GM19239 (cell line): Measurements from ENCODE around the gene SPTB.

Source experiments
- DNase-seq: peaks from one replicate; pipeline ENCODE4 v3.0.0; 2011; ENCODE audit warnings: low spot score; ENCODE audit not compliant: insufficient read length
- FAIRE-seq: peaks from 2 replicates; lab custom pipeline; 2011; peaks lifted over from hg19 to GRCh38; lab: Jason Lieb, UNC

Gene SPTB

DNA sequence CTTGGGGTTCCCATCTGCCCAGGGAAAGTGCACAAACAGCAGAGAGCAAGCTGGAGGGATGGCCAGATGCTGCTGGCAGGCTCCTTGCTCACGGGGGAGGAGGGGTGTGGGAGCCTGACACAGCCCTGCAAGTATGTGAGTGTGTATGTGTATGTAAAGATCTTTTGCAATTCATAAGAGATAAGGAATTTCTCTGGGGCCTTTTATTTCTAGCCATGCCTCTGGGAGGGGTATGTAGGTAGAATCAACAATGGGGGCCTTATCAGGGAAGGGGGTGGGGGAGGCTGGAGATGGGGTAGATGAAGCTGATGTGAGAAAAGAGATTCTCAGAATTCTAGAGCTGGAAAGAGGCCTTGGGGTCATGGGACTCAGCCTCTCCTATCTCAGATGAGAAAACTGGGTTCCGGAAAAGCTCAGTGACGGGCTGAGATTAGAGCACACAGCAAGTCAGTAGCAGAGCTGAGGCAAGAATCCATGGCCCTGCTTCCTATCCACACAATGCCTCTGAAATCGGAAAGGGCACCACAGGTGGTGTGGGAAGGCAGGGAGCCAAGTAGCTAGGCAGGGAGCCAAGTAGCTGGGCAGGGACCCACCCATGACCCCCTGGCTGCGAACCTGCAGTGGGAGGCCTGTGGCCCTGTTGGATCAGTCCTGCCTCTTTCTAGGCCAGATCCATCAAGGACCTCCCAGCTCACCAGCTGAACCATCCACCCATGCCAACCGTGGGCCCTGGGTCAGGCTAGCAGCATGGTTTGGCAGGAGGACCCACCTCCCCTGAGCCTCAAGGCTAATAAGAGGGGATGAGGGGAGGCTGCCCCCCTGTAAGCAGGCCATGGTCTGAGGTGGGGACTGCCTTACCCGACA is 120.8 kb downstream of the SPTB start:
- no peak for DNase-seq
- no peak for FAIRE-seq

DNA sequence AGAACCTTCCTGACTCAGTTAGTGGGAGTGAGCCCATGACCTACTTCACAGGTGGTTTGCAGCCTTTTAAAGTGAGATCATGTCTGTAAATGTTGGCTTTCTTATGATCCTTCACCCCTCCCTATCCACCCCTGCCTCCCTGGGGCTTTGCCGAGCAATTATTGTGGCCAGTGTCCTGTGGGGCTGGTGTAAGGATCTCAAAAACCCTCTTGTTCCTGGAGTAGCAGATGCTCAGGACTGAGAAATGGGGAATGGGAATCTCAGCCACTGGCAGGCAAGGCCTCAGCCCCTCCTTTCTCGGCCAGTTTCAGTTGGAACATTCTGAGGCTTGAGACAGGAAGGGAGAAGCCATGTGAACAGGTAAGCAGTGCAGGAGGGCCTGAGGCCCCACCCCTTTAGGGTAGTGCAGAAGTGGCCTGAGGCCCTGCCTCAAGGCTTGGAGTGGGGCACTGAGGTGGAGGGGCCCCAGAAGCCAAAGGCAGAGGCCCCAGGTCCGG is 121.6 kb downstream of the SPTB start:
- FAIRE-seq, result no peak
- DNase-seq, result no peak

DNA sequence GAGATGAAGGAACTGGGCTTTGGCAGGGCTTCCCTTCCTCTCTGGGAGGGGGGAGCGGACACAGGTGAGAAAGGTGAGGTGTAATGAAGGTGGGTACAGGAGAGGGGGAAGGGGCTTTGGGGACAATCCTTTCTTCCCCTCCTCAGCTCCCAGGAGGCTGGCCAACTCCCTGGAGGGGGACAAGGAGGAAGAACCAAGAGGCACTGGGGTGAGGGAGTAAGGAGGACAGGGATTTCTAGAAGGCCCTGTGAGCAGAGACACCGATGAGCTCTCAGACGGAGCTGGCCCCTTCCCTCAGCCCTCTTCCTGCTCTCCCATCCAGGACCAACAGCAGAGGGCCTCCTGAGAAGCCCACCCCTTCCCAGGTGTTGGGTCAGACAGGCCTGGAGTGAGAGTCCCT is 122.1 kb downstream of the SPTB start:
- FAIRE-seq (no peak), DNase-seq (no peak)

DNA sequence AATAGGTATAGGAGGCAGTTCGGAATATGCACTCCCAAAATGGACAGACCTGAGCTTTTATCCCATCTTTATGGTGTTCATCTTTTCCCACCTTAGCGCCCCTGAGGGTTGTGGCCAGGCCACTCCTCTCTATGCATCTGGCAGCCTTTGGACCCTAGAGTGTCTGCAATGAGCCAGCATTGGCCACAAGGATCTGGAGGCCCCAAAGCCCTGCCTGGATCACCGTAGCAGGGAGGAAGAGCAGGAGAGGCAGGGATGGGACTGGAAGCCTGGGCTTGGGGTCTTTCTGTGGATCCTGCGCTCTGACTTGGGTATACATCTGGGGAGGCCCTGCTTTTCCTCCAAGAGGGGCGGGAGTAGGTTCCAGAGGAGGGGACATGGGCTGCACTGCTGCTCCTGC is 123.0 kb downstream of the SPTB start:
- no peak for FAIRE-seq

DNA sequence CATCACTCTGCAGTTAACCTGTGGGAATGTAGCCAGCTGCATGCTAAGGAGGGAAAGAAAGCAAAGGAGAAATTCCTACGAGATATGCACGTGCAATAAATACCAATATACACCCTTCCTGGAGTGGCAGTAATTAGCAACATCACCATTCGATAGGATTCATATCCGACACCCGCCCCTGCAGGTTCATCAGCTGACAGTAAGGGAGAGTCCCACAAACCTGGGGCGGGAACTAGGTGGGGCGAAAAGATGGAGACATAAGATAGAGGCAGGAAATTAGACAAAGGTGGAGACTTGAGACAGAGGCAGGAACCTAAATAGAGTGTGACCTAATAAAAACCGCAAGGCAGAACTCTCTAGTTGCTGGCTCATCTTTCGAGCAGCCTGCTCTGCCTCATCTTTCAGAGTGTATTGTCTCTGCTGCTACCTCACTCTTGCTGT is 123.9 kb downstream of the SPTB start:
- FAIRE-seq (no peak), DNase-seq (no peak)

More for the DNA sequence above, 123.0 kb downstream of the SPTB start:
- no peak for DNase-seq

DNA sequence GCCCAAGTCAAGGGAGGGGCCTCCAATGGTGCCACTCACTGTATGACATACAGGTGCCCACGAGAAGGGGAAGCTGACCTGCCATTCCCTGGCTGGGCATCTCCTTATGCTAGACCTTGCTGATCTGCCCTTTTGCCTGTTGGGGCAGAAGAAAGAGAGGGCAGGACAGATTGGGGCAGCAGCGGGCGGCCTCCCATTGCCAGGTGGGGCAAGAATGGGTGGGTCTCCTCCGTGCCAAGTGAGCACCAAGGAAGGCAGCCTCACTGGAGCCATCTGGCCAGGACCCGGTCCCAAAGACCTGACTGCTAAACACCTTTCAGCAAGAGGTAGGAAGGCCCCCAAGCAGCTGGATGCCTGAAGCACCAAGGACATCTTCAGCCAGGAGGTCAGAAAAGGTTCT is 125.0 kb downstream of the SPTB start:
- DNase-seq (no peak), FAIRE-seq (no peak)

DNA sequence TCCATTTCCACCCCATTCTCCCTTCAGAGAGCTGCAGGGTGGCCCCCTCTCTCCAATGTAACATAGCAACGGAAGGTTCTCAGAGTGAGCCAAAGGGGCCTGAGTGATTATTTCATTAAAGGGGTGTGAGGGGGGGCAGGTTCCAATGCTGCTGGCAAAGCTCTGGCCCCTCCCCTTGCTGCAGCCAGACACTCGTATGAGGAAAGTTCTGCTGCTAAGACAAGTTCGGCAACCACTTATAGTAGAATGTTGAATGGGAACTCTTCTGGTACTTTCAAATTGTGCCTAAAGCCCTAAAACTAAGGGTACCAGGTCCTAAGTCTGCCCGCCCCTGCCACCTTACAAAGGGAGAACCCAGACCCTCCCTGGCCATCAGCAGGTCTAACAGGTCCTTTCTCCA is 125.7 kb downstream of the SPTB start:
- DNase-seq (no peak), FAIRE-seq (no peak)

DNA sequence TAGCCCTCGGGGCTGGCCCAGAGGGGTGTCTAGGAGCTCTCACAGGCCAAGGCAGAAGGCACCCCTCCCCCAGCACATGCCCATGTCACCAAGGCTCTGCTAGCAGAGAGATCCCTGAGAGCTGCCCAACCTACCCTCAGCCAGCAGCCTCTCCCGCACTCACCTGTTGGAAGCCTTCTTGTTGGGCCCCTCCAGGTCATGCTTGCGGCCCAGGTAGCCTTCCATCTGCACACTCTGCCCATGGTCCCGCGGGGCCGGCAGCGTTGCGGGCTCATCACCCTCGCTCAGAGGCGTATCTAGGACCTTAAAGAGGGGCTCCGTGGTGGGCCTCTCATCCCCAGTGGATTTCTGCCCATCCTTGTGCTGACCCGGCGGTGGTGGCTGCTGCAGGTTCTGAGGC is 126.3 kb downstream of the SPTB start:
- DNase-seq, result no peak
- FAIRE-seq, result no peak

DNA sequence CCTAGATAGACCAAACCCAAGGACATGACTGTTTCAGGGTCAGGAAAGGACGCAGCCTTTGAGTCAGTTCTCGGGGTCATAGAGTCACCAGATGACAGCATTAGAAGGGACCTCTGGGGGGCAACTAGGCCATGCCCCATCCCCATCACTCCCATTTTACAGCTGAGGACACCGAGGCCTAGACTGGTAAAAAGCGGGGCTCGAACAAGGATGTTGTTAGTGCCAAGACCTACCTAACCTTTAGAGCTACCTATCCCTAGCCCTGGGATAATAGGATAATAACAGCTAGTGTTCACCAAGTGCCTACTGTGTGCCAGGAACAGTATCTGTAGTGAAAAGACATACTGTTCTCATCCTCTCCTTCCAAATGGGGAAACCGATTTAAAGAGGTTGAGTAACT is 126.8 kb downstream of the SPTB start:
- FAIRE-seq, result no peak
- no peak for DNase-seq

DNA sequence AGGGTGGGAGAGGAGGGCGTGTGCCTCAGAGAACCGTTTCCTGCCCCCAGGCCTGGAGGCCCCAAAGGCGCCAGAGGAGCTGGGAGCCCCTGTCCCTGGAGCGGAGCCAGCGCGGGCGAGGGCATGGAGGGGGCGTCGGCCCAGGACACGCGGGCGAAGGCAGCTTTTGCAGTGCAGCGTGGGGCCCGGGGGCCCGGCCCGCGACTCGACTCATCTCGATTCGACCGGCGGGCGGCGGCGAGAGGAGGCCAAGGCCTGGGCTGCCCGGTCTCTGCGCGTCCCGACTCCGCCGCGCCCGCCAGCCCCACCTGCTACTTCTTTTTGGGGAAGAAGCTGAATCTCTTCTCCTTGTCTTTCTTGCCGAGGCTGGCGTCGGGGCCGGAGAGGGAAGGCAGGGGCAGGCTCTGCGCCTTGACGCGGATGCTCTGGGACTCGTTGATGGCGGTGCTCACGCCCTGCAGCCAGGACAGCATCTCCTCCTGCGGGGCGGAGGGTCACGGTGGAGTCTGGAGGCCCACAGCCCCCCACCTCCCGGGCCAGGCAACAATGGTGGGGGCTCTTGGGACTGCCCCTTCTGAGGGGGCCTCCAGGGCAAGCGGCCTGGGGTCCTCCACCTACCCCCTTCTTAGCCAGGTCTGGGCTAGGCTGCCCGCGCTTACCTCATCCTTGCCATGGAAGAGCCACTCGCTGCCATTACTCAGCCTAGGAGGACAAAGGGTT is 130.6 kb downstream of the SPTB start:
- no peak for DNase-seq
- no peak for FAIRE-seq

DNA sequence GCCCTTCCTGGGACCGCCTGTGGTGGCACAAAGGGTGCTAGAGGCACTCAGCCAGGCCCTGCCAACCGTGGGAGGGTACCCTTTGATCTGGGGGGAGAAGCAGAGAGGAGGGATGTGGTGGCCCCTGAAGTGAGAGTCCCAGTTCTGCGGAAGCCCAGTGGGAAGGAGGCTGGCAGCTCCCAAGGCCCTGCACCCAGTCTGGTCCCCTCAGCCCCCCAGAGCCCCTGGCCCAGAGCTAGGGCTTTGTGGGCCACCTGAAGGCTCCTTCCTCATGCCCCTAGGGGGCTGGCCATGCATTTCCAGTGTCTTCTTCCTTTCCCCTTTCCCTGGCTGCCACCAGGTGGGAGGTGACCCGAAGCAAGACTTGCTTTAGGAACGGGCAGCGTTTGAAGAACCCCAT is 131.2 kb downstream of the SPTB start:
- no peak for FAIRE-seq
- no peak for DNase-seq

DNA sequence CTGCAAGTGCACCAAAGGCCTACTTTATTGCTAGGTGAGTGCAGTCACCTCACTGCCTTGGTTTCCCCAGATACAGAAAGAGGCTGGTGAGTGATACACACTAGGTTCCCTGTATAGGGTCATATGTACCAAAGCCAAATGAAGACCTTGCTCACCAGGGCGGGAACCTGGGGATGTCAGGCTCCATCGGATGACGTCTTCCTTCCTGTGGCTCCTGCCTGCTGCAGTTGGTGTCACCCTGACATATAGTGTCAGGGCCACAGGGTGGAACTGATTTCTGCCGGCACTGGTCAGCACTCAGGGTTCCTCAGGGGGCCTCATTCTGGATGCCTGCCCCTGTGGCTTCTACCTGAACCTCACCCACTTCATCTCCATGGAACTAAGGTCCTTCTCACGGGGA is 132.4 kb downstream of the SPTB start:
- no peak for FAIRE-seq
- DNase-seq, result no peak

DNA sequence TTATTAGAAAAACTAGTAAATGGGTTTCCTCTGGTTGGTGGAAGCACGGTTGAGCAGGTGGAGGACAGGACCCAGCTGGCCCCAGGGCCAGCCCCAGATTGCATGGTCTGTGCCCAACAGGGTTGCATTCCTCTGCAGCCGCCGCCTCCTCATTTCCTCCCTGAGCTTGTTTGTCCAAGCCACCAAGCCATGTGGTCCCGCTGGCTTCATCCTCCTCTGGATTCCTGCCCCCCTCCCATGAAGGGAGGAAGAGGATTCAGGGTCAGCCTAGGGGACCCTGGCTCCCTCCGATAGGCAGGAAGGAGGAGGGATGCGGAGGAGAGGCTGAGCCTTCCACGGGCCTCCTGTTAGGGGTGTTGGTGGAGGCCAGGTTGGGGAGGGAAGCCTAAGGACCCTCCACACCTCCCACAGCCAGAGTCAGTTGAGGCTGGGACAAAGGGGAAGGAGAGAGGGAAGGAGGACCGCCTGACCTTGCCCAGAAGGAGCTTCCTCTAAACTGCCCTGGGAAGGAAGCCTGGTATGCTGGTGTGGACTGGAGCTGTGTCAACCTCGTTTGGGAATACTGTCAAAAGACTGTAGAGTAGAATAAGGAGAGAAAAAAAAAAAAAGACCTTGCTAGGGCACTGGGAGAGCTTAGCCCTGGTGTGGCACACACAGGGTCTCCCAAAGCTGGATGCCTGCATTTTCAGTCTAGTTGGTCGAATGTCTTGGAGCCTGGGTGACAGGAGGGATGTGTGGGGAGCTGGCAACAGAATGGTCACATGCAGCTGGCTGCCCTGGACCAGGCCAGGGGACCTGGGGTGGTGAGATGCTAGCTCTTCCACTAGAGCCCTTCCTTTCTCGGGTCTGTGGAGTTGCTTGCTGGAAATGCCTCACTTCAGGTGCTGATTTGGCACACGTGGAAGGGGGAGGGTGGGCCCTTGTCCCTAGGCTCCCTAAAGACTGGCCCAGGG is 133.1 kb downstream of the SPTB start:
- no peak for DNase-seq
- no peak for FAIRE-seq

DNA sequence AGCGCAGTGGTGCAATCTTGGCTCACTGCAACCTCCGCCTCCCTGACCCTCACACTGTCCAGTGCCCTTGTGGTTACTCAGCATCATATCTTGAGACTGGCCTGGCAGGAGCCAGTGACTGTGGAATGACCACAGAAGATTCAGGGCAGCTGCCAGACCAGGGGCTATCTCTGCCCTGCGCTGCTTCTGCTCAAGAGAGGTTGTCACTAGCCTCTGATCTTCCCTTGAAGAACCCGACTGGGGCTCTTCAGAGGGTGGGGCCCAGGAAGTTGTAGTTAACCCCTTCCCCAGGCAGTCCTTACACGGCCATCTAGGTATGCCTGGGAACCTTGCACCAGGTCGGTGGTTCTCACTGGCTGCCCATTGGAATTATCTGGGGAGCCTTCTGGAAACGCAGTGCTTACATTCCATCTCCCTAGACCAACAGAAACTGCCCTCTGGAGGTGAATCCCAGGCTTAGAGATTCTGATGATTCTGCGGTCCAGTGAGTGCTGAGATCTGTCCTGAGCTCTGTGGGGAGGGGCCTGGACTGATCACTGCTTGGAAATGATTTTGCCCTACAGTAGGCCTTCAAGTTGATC is 134.1 kb downstream of the SPTB start:
- DNase-seq (no peak), FAIRE-seq (no peak)

DNA sequence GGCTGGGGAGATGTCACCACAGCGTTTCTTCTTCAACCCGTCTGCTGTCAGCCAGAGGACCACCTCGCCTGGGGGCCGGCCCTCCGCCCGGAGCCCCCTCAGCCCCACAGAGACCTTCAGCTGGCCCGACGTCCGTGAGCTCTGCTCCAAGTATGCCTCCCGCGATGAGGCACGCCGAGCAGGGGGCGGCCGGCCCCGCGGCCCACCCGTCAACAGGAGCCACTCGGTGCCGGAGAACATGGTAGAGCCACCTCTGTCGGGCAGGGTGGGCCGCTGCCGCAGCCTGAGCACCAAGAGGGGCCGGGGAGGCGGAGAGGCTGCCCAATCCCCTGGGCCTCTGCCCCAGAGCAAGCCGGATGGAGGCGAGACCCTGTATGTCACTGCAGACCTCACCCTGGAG is 136.6 kb downstream of the SPTB start:
- FAIRE-seq (no peak), DNase-seq (no peak)

DNA sequence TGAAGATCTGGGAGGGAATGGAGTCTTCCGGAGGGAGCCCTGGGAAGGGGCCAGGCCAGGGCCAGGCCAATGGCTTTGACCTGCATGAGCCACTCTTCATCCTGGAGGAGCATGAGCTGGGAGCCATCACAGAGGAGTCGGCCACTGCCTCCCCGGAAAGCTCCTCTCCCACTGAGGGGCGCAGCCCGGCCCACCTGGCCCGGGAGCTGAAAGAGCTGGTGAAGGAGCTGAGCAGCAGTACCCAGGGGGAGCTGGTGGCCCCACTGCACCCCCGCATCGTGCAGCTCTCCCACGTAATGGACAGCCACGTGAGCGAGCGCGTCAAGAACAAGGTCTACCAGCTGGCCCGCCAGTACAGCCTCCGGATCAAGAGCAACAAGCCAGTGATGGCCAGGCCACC is 137.7 kb downstream of the SPTB start:
- FAIRE-seq (no peak), DNase-seq (no peak)

DNA sequence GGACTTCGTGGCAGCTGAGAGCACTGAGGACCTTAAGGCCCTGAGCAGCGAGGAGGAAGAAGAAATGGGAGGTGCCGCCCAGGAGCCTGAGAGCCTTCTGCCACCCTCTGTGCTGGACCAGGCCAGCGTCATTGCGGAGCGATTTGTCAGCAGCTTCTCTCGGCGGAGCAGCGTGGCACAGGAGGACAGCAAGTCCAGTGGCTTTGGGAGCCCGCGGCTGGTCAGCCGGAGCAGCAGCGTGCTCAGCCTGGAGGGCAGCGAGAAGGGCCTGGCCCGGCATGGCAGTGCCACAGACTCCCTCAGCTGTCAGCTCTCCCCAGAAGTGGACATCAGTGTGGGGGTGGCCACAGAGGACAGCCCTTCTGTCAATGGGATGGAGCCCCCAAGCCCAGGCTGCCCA is 138.5 kb downstream of the SPTB start:
- no peak for FAIRE-seq
- DNase-seq, result no peak

DNA sequence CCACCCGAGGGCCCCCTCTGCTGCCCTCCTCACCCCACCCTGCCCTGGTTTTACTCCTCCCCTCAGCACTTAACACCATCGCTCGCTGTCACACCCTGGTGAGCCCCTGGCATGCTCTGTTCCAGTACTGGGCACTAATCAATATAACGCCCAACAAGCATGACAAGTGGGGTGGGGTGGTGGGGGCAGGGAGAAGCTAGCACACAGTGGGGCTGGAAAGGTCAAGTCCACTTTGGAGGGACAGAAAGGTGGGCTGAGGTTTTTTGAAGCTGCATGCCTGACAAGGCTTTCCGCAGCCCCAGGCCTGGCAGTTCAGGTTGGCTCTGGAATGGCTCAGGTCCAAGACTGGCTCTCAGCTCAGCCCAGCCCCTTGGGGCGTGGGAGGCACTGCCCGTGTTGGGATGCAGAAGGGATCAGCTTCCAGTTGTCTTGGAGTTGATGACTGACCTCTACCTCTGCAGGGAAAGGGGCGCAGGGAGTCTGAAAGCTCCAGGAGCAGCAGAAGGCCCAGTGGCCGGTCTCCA is 141.4 kb downstream of the SPTB start:
- no peak for FAIRE-seq
- no peak for DNase-seq

DNA sequence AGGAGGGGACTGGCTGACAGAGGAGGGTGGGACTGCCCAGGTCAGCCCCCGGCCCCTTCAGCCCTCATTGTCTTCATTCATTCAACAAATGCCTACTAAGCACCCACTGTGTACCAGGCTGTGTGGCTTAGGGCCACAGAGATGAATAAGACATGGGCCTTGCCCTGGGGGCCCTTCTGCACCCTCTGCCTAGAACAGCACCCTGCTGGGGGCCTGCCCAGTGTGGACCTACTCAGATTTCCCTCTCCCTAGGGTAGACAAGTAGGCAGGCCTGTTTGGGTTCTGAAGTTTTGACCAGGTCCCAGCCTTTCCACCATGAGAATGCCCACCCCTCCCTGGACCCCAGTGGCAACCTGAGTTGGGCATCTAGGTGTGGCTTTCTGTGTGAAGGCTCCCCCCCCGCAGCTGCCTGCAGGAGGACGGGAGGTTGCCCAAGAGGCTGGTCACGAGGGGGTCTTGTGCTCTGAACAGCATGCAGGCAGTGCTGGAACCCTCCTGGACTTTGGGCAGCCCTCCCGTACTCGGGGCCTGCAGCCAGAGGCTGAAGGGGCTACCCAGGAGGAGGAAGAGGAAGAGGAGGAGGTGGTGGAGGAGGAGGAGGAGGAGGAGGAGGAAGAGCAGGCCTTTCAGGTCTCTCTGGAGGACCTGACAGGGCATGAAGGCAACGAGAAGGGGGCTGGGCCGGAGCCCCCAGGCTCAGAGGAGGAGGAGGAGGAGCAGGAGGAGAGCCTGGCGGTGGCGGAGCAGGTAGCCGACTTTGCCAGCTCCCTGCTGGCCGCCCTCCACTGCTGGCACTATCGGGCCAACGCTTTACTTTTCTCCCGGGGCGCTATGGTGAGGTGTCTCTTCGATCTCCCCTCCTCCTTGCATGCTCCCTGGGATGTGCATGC is 142.1 kb downstream of the SPTB start:
- no peak for FAIRE-seq

More for the DNA sequence above, 142.1 kb downstream of the SPTB start:
- DNase-seq, result no peak
